Activated naive CD4-positive, alpha-beta T cell treated with anti-CD3 and anti-CD28 coated beads for 36 hours (primary cell): ENCODE data around the gene NEAT1. TPM values are rescaled to one million over a fixed set of nuclear protein-coding genes. Genes with fewer than 3 reads are reported as not detected.

Experiments
- CTCF ChIA-PET: fragments of 350-600 bp; sonication (Branson Sonifier 250); formaldehyde crosslinking; loops from one replicate; lab custom pipeline; 2021; ENCODE audit warnings: antibody characterized with exemption; lab: Charles Lee
- DNase-seq: peaks from one replicate; pipeline ENCODE4 v3.0.0-alpha.2; 2020
- H3K27ac Mint-ChIP-seq: one replicate; pipeline ENCODE4 v1.8.0; 2021; ENCODE audit warnings: mild to moderate bottlenecking, mixed read lengths
- H3K27me3 Mint-ChIP-seq: one replicate; pipeline ENCODE4 v1.8.0; 2021; ENCODE audit warnings: low read depth, mixed read lengths
- H3K36me3 Mint-ChIP-seq: one replicate; pipeline ENCODE4 v1.8.0; 2021; ENCODE audit warnings: low read depth, mixed read lengths
- H3K4me1 Mint-ChIP-seq: one replicate; pipeline ENCODE4 v1.8.0; 2021; ENCODE audit warnings: low read depth, mixed read lengths
- H3K4me3 Mint-ChIP-seq: one replicate; pipeline ENCODE4 v1.8.0; 2021; ENCODE audit warnings: mild to moderate bottlenecking, moderate library complexity, mixed read lengths
- H3K9me3 Mint-ChIP-seq: one replicate; pipeline ENCODE4 v1.8.0; 2021; ENCODE audit warnings: mixed read lengths
- intact Hi-C: fragments of 100-400 bp; cut with micrococcal nuclease; formaldehyde crosslinking; loops from one replicate; pipeline ENCODE4 v1.15.1; 2023
- total RNA-seq, 2 experiments: library from RNA; stranded (reverse); gene quantifications; one replicate each; pipeline ENCODE4 v1.2.3, GENCODE V29; 2021

The NEAT1 gene
- total RNA-seq, 2 experiments from 2014 or later = 693 to 750 TPM

DNA sequence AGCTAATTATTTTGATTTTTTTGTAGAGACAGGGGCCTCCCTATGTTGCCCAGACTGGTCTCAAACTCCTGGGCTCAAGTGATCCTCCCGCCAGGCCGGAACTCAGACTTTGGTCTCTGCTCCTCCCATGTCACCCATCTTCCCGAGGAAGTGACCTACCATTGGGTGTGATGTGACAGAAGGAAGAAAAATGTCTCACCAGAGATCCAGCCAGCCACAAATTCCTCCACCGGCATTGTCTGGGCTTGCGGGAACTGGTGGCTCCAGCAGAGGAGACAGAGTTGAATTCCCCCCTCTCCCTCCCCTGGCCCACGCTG lies 40.9 kb upstream of the NEAT1 start:
- Mint-ChIP-seq H3K27me3 (no peaks in the 10 kb centered on the region), H3K27ac (peak overlapping the region; percentile 100), H3K4me3 (peak overlapping the region; percentile 96), H3K36me3 (no peaks in the 10 kb centered on the region), H3K9me3 (no peaks in the 10 kb centered on the region), H3K4me1 (peaks cover 46% of the 10 kb centered on the region)
- intact Hi-C loops = loop anchor here (1.0 to 5.0 kb wide), 10 partner anchors 38 to 476 kb away; partner anchors contain the start of genes CFL1, PCNX3 and ZNRD2
- CTCF ChIA-PET = interaction anchor here (0.6 to 4.1 kb wide), 9 partner anchors 11 to 194 kb away, joined by 3 to 24 read pairs (median 5); partner anchors contain the start of genes DPF2 and EHBP1L1
- DNase-seq = peak; percentile 66

- Mint-ChIP-seq H3K4me3 (peak within 1 kb of the TSS; percentile 96), H3K36me3 (no peaks in the 10 kb centered on the region), H3K27ac (peak within 1 kb of the TSS; percentile 100), H3K9me3 (no peaks in the 10 kb centered on the region), H3K27me3 (no peaks in the 10 kb centered on the region), H3K4me1 (peaks cover 48% of the 10 kb centered on the region)
- DNase-seq = peak; percentile 97
- CTCF ChIA-PET = interaction anchor here (0.6 to 4.1 kb wide), 7 partner anchors 12 to 194 kb away, joined by 3 to 24 read pairs (median 5); partner anchors contain the start of gene EHBP1L1
- intact Hi-C loops = loop anchor here (1.0 to 5.0 kb wide), 10 partner anchors 37 to 475 kb away; partner anchors contain the start of genes CFL1, PCNX3 and ZNRD2
These were observed 40.4 kb upstream of the NEAT1 start, which contains the start of gene SLC25A45 for GRCh38 chr11:65382033-65382803. SLC25A45 (minus strand) TSS chr11:65382646; CDS start chr11:65381951, 695 bp downstream.

- H3K27me3 Mint-ChIP-seq = no peaks in the 10 kb centered on the region
These were observed 39.7 kb upstream of the NEAT1 start for GRCh38 chr11:65382804-65383368.

GRCh38 chr11:65383778-65384177 lies 38.8 kb upstream of the NEAT1 start:
- H3K27ac Mint-ChIP-seq = peak overlapping the region; percentile 100
- CTCF ChIA-PET = interaction anchor here (0.6 to 4.1 kb wide), 2 partner anchors 30 to 33 kb away, joined by 3 to 24 read pairs; no protein-coding TSS in a partner anchor
- H3K9me3 Mint-ChIP-seq = no peaks in the 10 kb centered on the region
- no peak for DNase-seq
- no peaks in the 10 kb centered on the region for H3K27me3 Mint-ChIP-seq
- H3K4me3 Mint-ChIP-seq = peak overlapping the region; percentile 96
- H3K4me1 Mint-ChIP-seq = peaks cover 57% of the 10 kb centered on the region
- H3K36me3 Mint-ChIP-seq = peaks cover 4% of the 10 kb centered on the region
- intact Hi-C loops = loop anchor here (5.0 kb wide), 2 partner anchors 269 to 474 kb away; partner anchors contain the start of gene CFL1

More at GRCh38 chr11:65382804-65383368, 39.7 kb upstream of the NEAT1 start:
- Mint-ChIP-seq H3K9me3 (no peaks in the 10 kb centered on the region), H3K4me1 (peaks cover 48% of the 10 kb centered on the region), H3K27ac (peak overlapping the region; percentile 100), H3K4me3 (peak overlapping the region; percentile 96), H3K36me3 (peaks cover 1% of the 10 kb centered on the region)
- intact Hi-C loops = loop anchor here (1.0 to 5.0 kb wide), 10 partner anchors 36 to 474 kb away; partner anchors contain the start of genes CFL1, PCNX3 and ZNRD2
- CTCF ChIA-PET = interaction anchor here (1.7 to 4.1 kb wide), 3 partner anchors 33 to 193 kb away, joined by 3 to 24 read pairs (median 8); partner anchors contain the start of gene EHBP1L1
- no peak for DNase-seq

GRCh38 chr11:65384301-65384889 lies 38.2 kb upstream of the NEAT1 start:
- Mint-ChIP-seq H3K4me1 (peaks cover 63% of the 10 kb centered on the region), H3K36me3 (peaks cover 6% of the 10 kb centered on the region), H3K9me3 (no peaks in the 10 kb centered on the region), H3K4me3 (peak overlapping the region; percentile 96), H3K27ac (peak overlapping the region; percentile 100), H3K27me3 (no peaks in the 10 kb centered on the region)
- intact Hi-C loops = loop anchor here (5.0 kb wide), 2 partner anchors 268 to 473 kb away; partner anchors contain the start of gene CFL1
- peak; percentile 67 for DNase-seq
- CTCF ChIA-PET = interaction anchor here (0.6 to 4.1 kb wide), 3 partner anchors 30 to 34 kb away, joined by 3 to 24 read pairs (median 3); no protein-coding TSS in a partner anchor

DNA sequence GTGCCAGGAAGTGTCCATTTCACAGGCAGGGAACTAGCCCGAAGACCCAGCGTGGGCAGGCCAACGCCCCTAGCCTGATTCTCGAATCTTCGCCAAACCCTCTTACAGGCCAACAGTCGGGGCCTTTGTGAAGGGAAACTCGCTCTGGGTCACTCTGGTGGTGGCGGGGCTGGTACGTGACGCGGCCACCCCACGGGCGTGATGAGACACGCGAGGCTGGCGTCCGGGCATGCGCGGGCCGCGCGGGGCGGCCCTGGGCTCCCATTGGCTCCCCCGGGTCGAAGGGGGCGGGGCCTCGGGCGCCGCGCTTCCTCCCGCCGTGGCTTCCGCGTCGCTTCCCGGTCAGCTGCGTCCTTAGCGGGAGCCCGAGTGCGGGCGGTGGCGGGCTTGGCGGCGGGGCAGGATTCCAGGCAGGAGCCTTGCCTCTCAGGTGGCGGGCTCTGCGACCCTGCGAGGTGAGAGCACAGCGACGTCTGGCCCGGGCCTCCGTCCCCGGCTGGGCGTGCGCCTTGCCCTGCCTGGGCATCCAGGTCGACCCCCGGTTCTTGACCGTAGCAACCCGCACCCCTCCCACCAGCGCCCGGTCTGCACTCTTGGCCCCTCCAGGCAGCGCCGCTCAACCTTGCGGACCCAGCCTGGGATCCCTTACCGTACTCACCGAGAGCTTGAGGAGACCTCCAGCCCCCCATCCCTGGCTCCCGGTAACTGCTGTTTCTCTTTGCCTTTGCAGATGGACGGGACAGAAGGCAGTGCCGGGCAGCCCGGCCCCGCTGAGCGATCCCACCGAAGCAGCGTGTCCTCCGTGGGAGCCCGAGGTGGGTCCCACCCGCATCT lies 36.1 kb upstream of the NEAT1 start, which contains the start of gene FRMD8:
FRMD8 (plus strand) TSS at position 331 of the 834 bp plus-strand sequence; CDS start at position 731, 400 bp downstream.
- Mint-ChIP-seq H3K36me3 (peaks cover 6% of the 10 kb centered on the region), H3K4me3 (peak within 1 kb of the TSS; percentile 91), H3K27me3 (no peaks in the 10 kb centered on the region), H3K27ac (peak within 1 kb of the TSS; percentile 100), H3K4me1 (peaks cover 70% of the 10 kb centered on the region), H3K9me3 (no peaks in the 10 kb centered on the region)
- DNase-seq = peak; percentile 87
- intact Hi-C loops = no loop called here
- CTCF ChIA-PET = interaction anchor here (0.7 to 1.9 kb wide), 5 partner anchors 9 to 123 kb away, joined by 3 to 9 read pairs (median 3); no protein-coding TSS in a partner anchor

DNA sequence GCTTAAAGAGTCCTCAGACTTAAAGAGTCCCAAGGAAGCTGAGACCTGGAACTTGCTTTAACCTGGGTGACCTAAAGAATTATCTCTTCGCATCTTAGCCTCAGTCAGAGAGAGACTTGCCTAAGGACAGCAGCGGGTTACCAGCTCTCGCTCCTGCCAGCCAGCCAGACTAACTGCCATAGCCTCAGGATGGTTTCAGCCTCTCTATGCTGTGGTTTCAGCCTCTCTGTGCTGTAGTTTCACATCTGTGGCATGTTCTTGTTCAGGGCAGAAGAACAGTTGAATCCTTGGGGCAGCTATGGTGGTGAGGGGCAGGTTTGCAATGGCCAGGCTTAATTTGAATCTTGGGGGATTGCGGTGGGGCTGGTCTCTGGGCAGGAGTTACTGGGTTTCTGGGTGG lies 33.9 kb upstream of the NEAT1 start:
- CTCF ChIA-PET = interaction anchor here (0.7 to 1.4 kb wide), 2 partner anchors 59 to 122 kb away, joined by 3 to 4 read pairs; no protein-coding TSS in a partner anchor
- Mint-ChIP-seq H3K36me3 (peaks cover 6% of the 10 kb centered on the region), H3K27ac (no peak overlapping the region), H3K4me3 (no peak overlapping the region), H3K4me1 (peaks cover 60% of the 10 kb centered on the region), H3K27me3 (no peaks in the 10 kb centered on the region), H3K9me3 (no peaks in the 10 kb centered on the region)
- no peak for DNase-seq
- intact Hi-C loops = no loop called here

DNA sequence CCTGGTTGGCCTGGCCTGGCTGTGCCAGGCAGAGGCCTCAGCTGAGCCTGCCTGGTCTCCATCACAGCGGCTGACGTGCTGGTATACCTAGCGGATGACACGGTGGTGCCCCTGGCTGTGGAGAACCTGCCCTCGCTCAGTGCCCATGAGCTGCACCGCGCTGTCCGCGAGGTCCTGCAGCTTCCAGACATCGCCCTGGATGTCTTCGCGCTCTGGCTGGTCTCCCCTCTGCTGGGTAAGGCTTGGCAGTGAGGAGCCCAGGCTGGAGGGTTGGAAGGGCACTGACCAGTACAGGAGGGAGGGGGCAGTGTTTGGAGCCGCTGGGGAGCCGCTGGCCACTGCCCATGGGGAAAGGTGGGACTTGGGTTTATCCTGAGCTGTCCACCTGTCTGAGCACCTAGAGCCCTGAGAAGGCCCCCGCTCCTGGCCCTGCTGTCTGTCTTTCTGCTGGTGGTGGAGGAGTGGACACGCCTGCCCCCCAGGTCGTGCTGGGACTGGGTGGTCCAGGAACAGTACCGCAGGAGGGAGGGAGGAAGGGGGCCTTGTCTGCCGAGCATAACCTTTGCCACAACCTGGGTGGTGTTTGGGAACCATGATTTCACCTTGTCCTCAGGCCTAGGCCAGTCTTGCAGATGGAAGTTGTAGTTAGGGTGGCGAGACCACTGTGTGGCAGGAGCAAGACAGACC lies 33.2 kb upstream of the NEAT1 start:
- Mint-ChIP-seq H3K4me3 (no peak overlapping the region), H3K36me3 (peaks cover 6% of the 10 kb centered on the region), H3K9me3 (no peaks in the 10 kb centered on the region), H3K27me3 (no peaks in the 10 kb centered on the region), H3K27ac (no peak overlapping the region), H3K4me1 (peaks cover 53% of the 10 kb centered on the region)
- CTCF ChIA-PET = interaction anchor here (0.6 to 1.4 kb wide), 3 partner anchors 36 to 120 kb away, joined by 3 to 4 read pairs (median 4); no protein-coding TSS in a partner anchor
- no peak for DNase-seq
- intact Hi-C loops = no loop called here

DNA sequence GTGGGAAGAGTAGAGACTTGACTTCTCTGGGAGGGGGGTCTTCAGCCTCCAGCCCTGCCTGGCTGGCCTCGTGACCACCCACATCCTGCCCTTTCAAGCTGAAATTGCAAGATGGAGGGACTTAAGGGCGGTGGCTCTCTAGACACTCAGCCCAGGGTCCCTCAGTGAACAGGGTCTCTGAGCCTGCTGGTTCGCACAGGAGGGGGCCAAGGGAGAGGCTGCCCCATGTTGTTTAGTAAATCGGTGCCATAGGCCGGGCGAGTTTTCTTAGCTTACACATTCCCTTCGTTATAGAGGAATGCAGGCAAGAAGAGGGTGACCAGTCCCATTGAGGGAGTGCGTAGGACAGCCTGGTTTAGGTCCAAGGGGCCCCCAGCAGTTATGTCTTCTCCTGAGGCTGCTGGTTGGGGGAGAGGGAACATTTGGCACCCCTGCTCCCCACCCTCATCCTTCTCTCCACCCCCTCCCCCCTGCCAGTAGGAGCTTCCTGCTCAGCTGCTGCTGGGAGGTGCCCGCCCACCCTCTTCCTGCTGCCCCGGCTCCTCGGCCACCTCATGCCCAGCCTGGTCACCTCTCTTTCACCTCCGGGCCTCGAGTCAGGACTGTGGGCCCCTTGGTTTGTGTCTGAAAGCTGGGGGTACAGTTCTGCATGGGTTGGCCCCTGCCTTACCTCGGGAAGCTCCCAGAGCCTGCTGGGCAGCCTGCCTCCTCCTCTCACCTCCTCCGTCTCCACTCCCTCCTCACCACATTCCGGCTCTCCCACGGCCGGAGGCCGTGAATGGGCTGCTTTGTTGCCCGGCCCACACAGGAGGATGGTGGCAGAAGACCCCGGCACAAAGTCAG lies 32.3 kb upstream of the NEAT1 start:
- Mint-ChIP-seq H3K36me3 (peaks cover 6% of the 10 kb centered on the region), H3K4me3 (no peak overlapping the region), H3K27ac (no peak overlapping the region), H3K9me3 (no peaks in the 10 kb centered on the region), H3K27me3 (no peaks in the 10 kb centered on the region), H3K4me1 (peaks cover 44% of the 10 kb centered on the region)
- no peak for DNase-seq
- intact Hi-C loops = no loop called here
- CTCF ChIA-PET = interaction anchor here (0.6 to 2.3 kb wide), 3 partner anchors 26 to 119 kb away, joined by 3 to 5 read pairs (median 4); no protein-coding TSS in a partner anchor

DNA sequence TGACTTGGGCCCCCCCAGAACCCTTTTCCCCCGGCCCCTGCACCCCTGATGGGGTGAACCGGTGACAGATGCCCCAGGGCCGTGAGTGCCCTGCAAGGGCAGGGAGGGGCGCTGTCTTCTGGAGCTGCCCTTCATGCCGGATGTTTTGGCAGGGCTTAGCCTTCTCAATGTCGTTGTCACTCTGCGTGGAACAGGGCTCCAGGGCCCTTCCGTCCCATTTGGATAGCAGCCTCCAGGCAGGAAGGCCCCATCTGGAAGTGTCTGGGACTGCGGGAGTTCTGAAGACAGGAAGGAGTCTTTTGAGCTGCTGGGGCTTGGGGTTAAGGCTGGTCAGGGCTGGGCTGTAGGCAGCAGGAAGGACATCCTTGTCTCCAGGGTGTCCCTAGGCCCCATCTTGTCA lies 31.6 kb upstream of the NEAT1 start:
- H3K9me3 Mint-ChIP-seq = no peaks in the 10 kb centered on the region
- peaks cover 6% of the 10 kb centered on the region for H3K36me3 Mint-ChIP-seq
- H3K27me3 Mint-ChIP-seq = no peaks in the 10 kb centered on the region
- peaks cover 38% of the 10 kb centered on the region for H3K4me1 Mint-ChIP-seq
- CTCF ChIA-PET = interaction anchor here (2.3 kb wide), 1 partner anchor 26 kb away, joined by 5 read pairs; no protein-coding TSS in a partner anchor
- H3K27ac Mint-ChIP-seq = no peak overlapping the region
- H3K4me3 Mint-ChIP-seq = no peak overlapping the region
- intact Hi-C loops = no loop called here
- DNase-seq = no peak
